ENCODE results near the gene GYS1.

DNA sequence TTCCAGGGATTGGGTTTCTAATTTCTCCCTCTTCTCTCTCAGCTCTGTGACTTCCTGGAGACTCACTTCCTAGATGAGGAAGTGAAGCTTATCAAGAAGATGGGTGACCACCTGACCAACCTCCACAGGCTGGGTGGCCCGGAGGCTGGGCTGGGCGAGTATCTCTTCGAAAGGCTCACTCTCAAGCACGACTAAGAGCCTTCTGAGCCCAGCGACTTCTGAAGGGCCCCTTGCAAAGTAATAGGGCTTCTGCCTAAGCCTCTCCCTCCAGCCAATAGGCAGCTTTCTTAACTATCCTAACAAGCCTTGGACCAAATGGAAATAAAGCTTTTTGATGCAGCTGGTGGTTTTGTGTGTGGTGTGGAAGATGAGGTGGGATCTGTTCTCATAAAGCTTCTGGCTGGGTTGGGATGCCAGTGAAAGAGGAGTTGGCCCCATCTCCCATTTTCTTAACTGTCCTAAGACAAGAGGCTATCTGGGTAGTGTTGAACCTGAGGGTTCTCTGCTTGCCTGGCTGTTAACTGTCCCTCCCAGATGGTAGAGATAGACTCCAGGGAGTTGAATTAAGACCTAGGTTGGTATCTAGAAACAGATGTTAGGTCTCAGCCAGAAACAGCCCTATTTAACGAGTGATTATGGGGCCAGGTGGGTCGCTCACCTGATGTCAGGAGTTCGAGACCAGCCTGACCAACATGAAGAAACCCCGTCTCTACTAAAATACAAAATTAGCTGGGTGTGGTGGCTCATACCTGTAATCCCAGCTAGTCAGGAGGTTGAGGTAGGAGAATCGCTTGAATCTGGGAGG, 26.4 kb downstream of the GYS1 start:
- TF ChIP-seq GATA1 (IDR thresholded peaks at IDR 0.05; ENCODE audit: low read depth, low read length) (no peak), POLR2A (IDR thresholded peaks at IDR 0.05; ENCODE audit: low read length) (no peak)

Measured in erythroblast (primary cell).